Ovary (tissue), 3 donors: ENCODE data around the gene COL5A3.

ENCODE experiments used
- EP300 ChIP-seq: sonication (generic); formaldehyde crosslinking; IDR thresholded peaks from one replicate; pipeline ENCODE4 v1.6.1; 2017; ENCODE audit warnings: antibody characterized with exemption
- POLR2A ChIP-seq: fragments of 450-650 bp; IDR thresholded peaks from one replicate; pipeline ENCODE4 v1.6.1; 2017; ENCODE audit warnings: antibody characterized with exemption, mild to moderate bottlenecking, moderate library complexity
- TF ChIP-seq, protein P1 (sequence below), 3 donors: fragments of 450-650 bp in 2 of 3; fragments of 200-600 bp in 1 of 3; IDR thresholded peaks; one replicate each; pipeline versions ENCODE4 v1.5.1 to v1.8.0; 2016 to 2022; ENCODE audit warnings: antibody characterized with exemption in 3 of 3, mild to moderate bottlenecking in 1 of 3
- donor health status: DM: no; HTN: no; CAD: no.

DNA sequence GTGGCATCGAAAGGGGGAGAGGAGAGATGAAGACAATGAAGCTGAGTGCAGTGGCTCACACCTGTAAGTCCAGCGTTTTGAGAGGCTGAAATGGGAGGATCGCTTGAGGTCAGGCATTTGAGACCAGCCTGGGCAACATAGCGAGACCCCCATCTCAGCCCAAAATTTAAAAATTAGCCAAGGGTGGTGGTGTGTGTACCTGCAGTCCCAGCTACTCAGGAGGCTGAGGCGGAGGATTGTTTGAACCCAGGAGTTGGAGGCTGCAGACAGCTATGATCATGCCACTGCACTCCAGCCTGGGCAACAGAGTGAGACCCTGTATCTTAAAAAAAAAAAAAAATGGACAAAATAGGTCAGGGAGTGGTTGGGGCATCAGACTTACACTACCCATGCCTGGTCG, 10.5 kb upstream of the COL5A3 start:
- TF ChIP-seq, protein P1, sequence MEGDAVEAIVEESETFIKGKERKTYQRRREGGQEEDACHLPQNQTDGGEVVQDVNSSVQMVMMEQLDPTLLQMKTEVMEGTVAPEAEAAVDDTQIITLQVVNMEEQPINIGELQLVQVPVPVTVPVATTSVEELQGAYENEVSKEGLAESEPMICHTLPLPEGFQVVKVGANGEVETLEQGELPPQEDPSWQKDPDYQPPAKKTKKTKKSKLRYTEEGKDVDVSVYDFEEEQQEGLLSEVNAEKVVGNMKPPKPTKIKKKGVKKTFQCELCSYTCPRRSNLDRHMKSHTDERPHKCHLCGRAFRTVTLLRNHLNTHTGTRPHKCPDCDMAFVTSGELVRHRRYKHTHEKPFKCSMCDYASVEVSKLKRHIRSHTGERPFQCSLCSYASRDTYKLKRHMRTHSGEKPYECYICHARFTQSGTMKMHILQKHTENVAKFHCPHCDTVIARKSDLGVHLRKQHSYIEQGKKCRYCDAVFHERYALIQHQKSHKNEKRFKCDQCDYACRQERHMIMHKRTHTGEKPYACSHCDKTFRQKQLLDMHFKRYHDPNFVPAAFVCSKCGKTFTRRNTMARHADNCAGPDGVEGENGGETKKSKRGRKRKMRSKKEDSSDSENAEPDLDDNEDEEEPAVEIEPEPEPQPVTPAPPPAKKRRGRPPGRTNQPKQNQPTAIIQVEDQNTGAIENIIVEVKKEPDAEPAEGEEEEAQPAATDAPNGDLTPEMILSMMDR (IDR thresholded peaks at IDR 0.05) = no peak
- TF ChIP-seq EP300 (no peak), POLR2A (no peak)
